ENCODE data around the gene TMEM120A.

TMEM120A gene

GRCh38 chr7:75963381-75963995, 30.9 kb downstream of the TMEM120A start:
- TF ChIP-seq POLR2AphosphoS5 (IDR thresholded peaks at IDR 0.05; ENCODE audit: low read depth, low read length) (no peak), REST (IDR thresholded peaks at IDR 0.05; ENCODE audit: insufficient read depth in 1 of 2, low read depth in 2 of 2, low read length in 2 of 2) (no peak), FOXP2 (optimal IDR thresholded peaks at IDR 0.05; ENCODE audit: borderline replicate concordance, extremely low read depth, extremely low read length, insufficient read depth) (peak; percentile 19), SIN3A (IDR thresholded peaks at IDR 0.05; ENCODE audit: borderline replicate concordance, insufficient read depth, low read length) (no peak), TAF1 (IDR thresholded peaks at IDR 0.05; ENCODE audit: borderline replicate concordance, insufficient read depth, low read length) (no peak)

- TF ChIP-seq SIN3A (IDR thresholded peaks at IDR 0.05; ENCODE audit: borderline replicate concordance, insufficient read depth, low read length), result no peak
- no peak for TF ChIP-seq FOXP2 (optimal IDR thresholded peaks at IDR 0.05; ENCODE audit: borderline replicate concordance, extremely low read depth, extremely low read length, insufficient read depth)
- TF ChIP-seq TAF1 (IDR thresholded peaks at IDR 0.05; ENCODE audit: borderline replicate concordance, insufficient read depth, low read length), result no peak
- TF ChIP-seq REST (IDR thresholded peaks at IDR 0.05; ENCODE audit: insufficient read depth in 1 of 2, low read depth in 2 of 2, low read length in 2 of 2), result no peak
- no peak for TF ChIP-seq POLR2AphosphoS5 (IDR thresholded peaks at IDR 0.05; ENCODE audit: low read depth, low read length)
Observed at GRCh38 chr7:75962607-75963380, 31.6 kb downstream of the TMEM120A start.

- no peak for TF ChIP-seq SIN3A (IDR thresholded peaks at IDR 0.05; ENCODE audit: borderline replicate concordance, insufficient read depth, low read length)
- no peak for TF ChIP-seq REST (IDR thresholded peaks at IDR 0.05; ENCODE audit: insufficient read depth in 1 of 2, low read depth in 2 of 2, low read length in 2 of 2)
- no peak for TF ChIP-seq FOXP2 (optimal IDR thresholded peaks at IDR 0.05; ENCODE audit: borderline replicate concordance, extremely low read depth, extremely low read length, insufficient read depth)
- TF ChIP-seq TAF1 (IDR thresholded peaks at IDR 0.05; ENCODE audit: borderline replicate concordance, insufficient read depth, low read length), result no peak
- no peak for TF ChIP-seq POLR2AphosphoS5 (IDR thresholded peaks at IDR 0.05; ENCODE audit: low read depth, low read length)
Observed at GRCh38 chr7:75961218-75961617, 33.2 kb downstream of the TMEM120A start.

GRCh38 chr7:75960372-75960771, 34.0 kb downstream of the TMEM120A start:
- TF ChIP-seq SIN3A (IDR thresholded peaks at IDR 0.05; ENCODE audit: borderline replicate concordance, insufficient read depth, low read length) (no peak), TAF1 (IDR thresholded peaks at IDR 0.05; ENCODE audit: borderline replicate concordance, insufficient read depth, low read length) (no peak), REST (IDR thresholded peaks at IDR 0.05; ENCODE audit: insufficient read depth in 1 of 2, low read depth in 2 of 2, low read length in 2 of 2) (no peak), POLR2AphosphoS5 (IDR thresholded peaks at IDR 0.05; ENCODE audit: low read depth, low read length) (no peak), FOXP2 (optimal IDR thresholded peaks at IDR 0.05; ENCODE audit: borderline replicate concordance, extremely low read depth, extremely low read length, insufficient read depth) (no peak)
